Liver (tissue), 9 donors: Measurements from ENCODE around the gene UNC5A. TPM values are rescaled to one million over a fixed set of nuclear protein-coding genes. Genes with fewer than 3 reads are reported as not detected.

Source experiments
- DNase-seq: peaks from one replicate; pipeline ENCODE4 v3.0.0-alpha.2; 2017; ENCODE audit warnings: low spot score
- H3K27ac ChIP-seq, 2 donors: one replicate each; pipeline ENCODE4 v1.7.0; 2013; ENCODE audit warnings: inconsistent platforms in 2 of 2, low read length in 2 of 2, control low read depth in 1 of 2, low read depth in 1 of 2, mild to moderate bottlenecking in 1 of 2
- H3K27me3 ChIP-seq, 4 donors: one replicate each; pipeline versions ENCODE4 v1.6.1 to v1.7.0; 2013; ENCODE audit warnings: low read length in 3 of 4, inconsistent platforms in 1 of 4, mild to moderate bottlenecking in 1 of 4, moderate library complexity in 1 of 4; ENCODE audit not compliant: control insufficient read depth in 4 of 4, insufficient read depth in 4 of 4
- H3K36me3 ChIP-seq, 4 donors: one replicate each; pipeline versions ENCODE4 v1.6.1 to v1.7.0; 2013; ENCODE audit warnings: low read length in 3 of 4, mild to moderate bottlenecking in 3 of 4, low read depth in 1 of 4, moderate library complexity in 1 of 4; ENCODE audit not compliant: control insufficient read depth in 4 of 4, insufficient read depth in 3 of 4
- H3K4me1 ChIP-seq, 4 donors: one replicate each; pipeline versions ENCODE4 v1.6.1 to v1.7.0; 2013; ENCODE audit warnings: low read length in 3 of 4, mild to moderate bottlenecking in 3 of 4, moderate library complexity in 1 of 4; ENCODE audit not compliant: control insufficient read depth in 4 of 4, insufficient read depth in 4 of 4
- H3K4me3 ChIP-seq, 3 donors: one replicate each; pipeline versions ENCODE4 v1.6.1 to v1.7.0; 2013; ENCODE audit warnings: low read length in 3 of 3, control low read depth in 1 of 3, low read depth in 1 of 3, mild to moderate bottlenecking in 1 of 3
- H3K9ac ChIP-seq, 2 donors: one replicate each; pipeline ENCODE4 v1.7.0; 2013; ENCODE audit warnings: low read length in 2 of 2, mild to moderate bottlenecking in 2 of 2, moderate library complexity in 2 of 2, control low read depth in 1 of 2, low read depth in 1 of 2
- H3K9me3 ChIP-seq, 4 donors: one replicate each; pipeline versions ENCODE4 v1.6.1 to v1.7.0; 2013; ENCODE audit warnings: low read length in 3 of 4; ENCODE audit not compliant: control insufficient read depth in 4 of 4
- EGR1 ChIP-seq, 2 donors: IDR thresholded peaks; 2 replicates each; pipeline ENCODE4 v1.6.1; 2016 to 2018; ENCODE audit warnings: antibody characterized with exemption in 2 of 2, low read depth in 2 of 2
- FOXA2 ChIP-seq: IDR thresholded peaks from 2 replicates; pipeline ENCODE4 v1.6.1; 2016; ENCODE audit warnings: antibody characterized with exemption
- GABPA ChIP-seq, 2 donors: IDR thresholded peaks in 1 of 2; conservative IDR thresholded peaks in 1 of 2; 2 replicates each; pipeline ENCODE4 v1.6.1; 2016; ENCODE audit warnings: antibody characterized with exemption in 2 of 2, mild to moderate bottlenecking in 1 of 2, moderate library complexity in 1 of 2
- HNF4A ChIP-seq, 2 donors: conservative IDR thresholded peaks; 2 replicates each; pipeline ENCODE4 v1.6.1; 2016; ENCODE audit warnings: antibody characterized with exemption in 2 of 2, mild to moderate bottlenecking in 2 of 2
- HNF4G ChIP-seq: IDR thresholded peaks from 2 replicates; pipeline ENCODE4 v1.6.1; 2016; ENCODE audit warnings: antibody characterized with exemption
- MAX ChIP-seq: IDR thresholded peaks from 2 replicates; pipeline ENCODE4 v1.6.1; 2016; ENCODE audit warnings: antibody characterized with exemption
- NR2F2 ChIP-seq: IDR thresholded peaks from 2 replicates; pipeline ENCODE4 v1.6.1; 2016; ENCODE audit warnings: antibody characterized with exemption
- REST ChIP-seq: IDR thresholded peaks from 2 replicates; pipeline ENCODE4 v1.6.1; 2016; ENCODE audit warnings: antibody characterized with exemption, mild to moderate bottlenecking
- RXRA ChIP-seq, 2 donors: IDR thresholded peaks; 2 replicates each; pipeline ENCODE4 v1.6.1; 2017 to 2018; ENCODE audit warnings: antibody characterized with exemption in 2 of 2, mild to moderate bottlenecking in 1 of 2
- YY1 ChIP-seq: IDR thresholded peaks from 2 replicates; pipeline ENCODE4 v1.6.1; 2016; ENCODE audit warnings: antibody characterized with exemption, mild to moderate bottlenecking
- ZBTB33 ChIP-seq: IDR thresholded peaks from 2 replicates; pipeline ENCODE4 v1.6.1; 2016; ENCODE audit warnings: antibody characterized with exemption
- WGBS: extraction: QIAGEN DNeasy Blood & Tissue Kit; methylation state at CpG from one replicate; pipeline ENCODE4 v1.1.7; 2013; 5-methylcytosine and 5-hydroxymethylcytosine counted together
- polyA plus RNA-seq, 2 donors: library from polyadenylated mRNA; stranded (reverse) in 1 of 2; unstranded in 1 of 2; fragments of 200-250 nt in 1 of 2; fragments of >200 nt in 1 of 2; fragmentation: Nextera tagmentation in 1 of 2; extraction: Ambion mirVana in 1 of 2; gene quantifications; one replicate each; pipeline versions ENCODE4 v1.2.1 to v1.2.3, GENCODE V29; 2013 to 2015
- total RNA-seq, 2 donors: library from RNA; depleted of rRNA; stranded (reverse); fragments of >200 nt; gene quantifications; one replicate each; pipeline ENCODE4 v1.2.3, GENCODE V29; 2014
- TF ChIP-seq, protein P1 (sequence below): IDR thresholded peaks from 2 replicates; pipeline ENCODE4 v1.6.1; 2016; ENCODE audit warnings: antibody characterized with exemption
- donor health status: healthy.
- donor health status: healthy.
- donor health status: healthy.
- donor health status: healthy.
- donor health status: healthy.

The UNC5A gene
- total and polyA plus RNA-seq, 4 donors, result under 0.01 to 0.07 (median 0.03) TPM; not detected in 1

GRCh38 chr5:176817369-176817840, 7.0 kb downstream of the UNC5A start (continued):
- TF ChIP-seq REST (no peak), YY1 (no peak), HNF4A (conservative IDR thresholded peaks at IDR 0.05) (no peak), FOXA2 (no peak), EGR1 (IDR thresholded peaks at IDR 0.05; ENCODE audit: low read depth in 2 of 2) (no peak), MAX (no peak), RXRA (IDR thresholded peaks at IDR 0.05) (no peak), HNF4G (no peak)

DNA sequence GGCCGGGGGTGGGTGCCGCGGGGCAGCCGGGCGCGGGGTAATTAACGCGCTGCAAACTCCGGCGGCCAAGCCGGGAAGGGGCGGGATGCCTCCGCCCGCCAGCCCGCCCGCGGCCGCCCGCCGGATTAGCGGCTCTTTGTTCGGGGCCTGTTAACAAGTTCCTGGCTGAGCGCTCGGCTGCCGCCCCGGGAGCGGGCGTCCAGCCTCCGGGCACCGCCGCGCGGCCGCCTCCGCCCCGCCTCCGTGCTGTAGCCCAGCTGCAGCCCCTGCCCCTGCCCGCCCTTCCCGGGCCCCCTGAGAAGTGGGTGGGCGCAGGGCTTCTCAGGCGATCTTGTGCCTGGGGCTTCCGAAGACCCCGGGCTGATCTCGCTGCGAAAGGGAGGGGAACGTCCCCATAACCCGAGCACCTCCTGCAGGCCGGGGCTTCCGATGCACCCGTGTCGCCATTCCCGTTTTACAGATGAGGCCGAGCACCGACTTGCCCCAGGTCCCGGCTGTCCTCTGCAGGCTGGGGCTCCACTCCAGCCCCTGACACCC, 7.5 kb downstream of the UNC5A start:
- peak overlapping the region in 1 of 3 donors; percentile 39 for H3K4me3 ChIP-seq
- no peak for DNase-seq
- H3K36me3 ChIP-seq, result no peaks in the 10 kb centered on the region
- no peak overlapping the region for H3K27ac ChIP-seq
- H3K4me1 ChIP-seq, result peaks cover 0 to 5% (median 0%) of the 10 kb centered on the region in 4 donors
- H3K9ac ChIP-seq, result no peak overlapping the region
- H3K9me3 ChIP-seq, result no peaks in the 10 kb centered on the region
- TF ChIP-seq GABPA (IDR thresholded peaks at IDR 0.05 in 1 of 2, conservative IDR thresholded peaks at IDR 0.05 in 1 of 2) (no peak), NR2F2 (no peak), ZBTB33 (no peak)
- WGBS, result 2% methylated on average over 55 of the region's 55 CpGs
- H3K27me3 ChIP-seq, result peaks cover 0 to 12% (median 4%) of the 10 kb centered on the region in 4 donors

- peaks cover 0 to 5% (median 0%) of the 10 kb centered on the region in 4 donors for H3K4me1 ChIP-seq
- peaks cover 0 to 9% (median 4%) of the 10 kb centered on the region in 4 donors for H3K27me3 ChIP-seq
- TF ChIP-seq MAX, result no peak
- TF ChIP-seq, protein P1, sequence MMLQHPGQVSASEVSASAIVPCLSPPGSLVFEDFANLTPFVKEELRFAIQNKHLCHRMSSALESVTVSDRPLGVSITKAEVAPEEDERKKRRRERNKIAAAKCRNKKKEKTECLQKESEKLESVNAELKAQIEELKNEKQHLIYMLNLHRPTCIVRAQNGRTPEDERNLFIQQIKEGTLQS, result no peak
- no peak for TF ChIP-seq RXRA (IDR thresholded peaks at IDR 0.05)
- 34% methylated on average over 12 of the region's 12 CpGs for WGBS
- no peaks in the 10 kb centered on the region for H3K9me3 ChIP-seq
- H3K9ac ChIP-seq, result no peak overlapping the region
- H3K27ac ChIP-seq, result no peak overlapping the region
- H3K4me3 ChIP-seq, result no peak overlapping the region
- DNase-seq, result no peak
- H3K36me3 ChIP-seq, result no peaks in the 10 kb centered on the region
Measured at GRCh38 chr5:176818391-176819098, 8.2 kb downstream of the UNC5A start.
